Measurements from ENCODE around the gene RAB29.
"Not testable (repeated sequence)": the region's sequence is repeated elsewhere in the genome, so short reads cannot be mapped to it uniquely, and the experiment has no call there.

The RAB29 gene

GRCh38 chr1:205775015-205775716 lies at the start of gene RAB29:
RAB29 (minus strand) TSS chr1:205775482; CDS start chr1:205774956, 526 bp downstream.
- DNase-seq, result peak; percentile 87 to 91
- Histone ChIP-seq H3K9me3 (no peaks in the 10 kb centered on the region), H3K4me3 (peak within 1 kb of the TSS; percentile 71 to 79), H3K27ac (peak within 1 kb of the TSS; percentile 63 to 80), H3K27me3 (no peaks in the 10 kb centered on the region), H3K36me3 (no peaks in the 10 kb centered on the region), H3K4me1 (peaks cover 0 to 18% (median 9%) of the 10 kb centered on the region in 4 donors)
- intact Hi-C loops (cut with DNase I; ENCODE audit: low total_unique reads), result no loop called here
- no peak for TF ChIP-seq CTCF (IDR thresholded peaks at IDR 0.05)

GRCh38 chr1:205824180-205824579 lies 48.9 kb upstream of the RAB29 start:
- DNase-seq, result no peak
- TF ChIP-seq CTCF (IDR thresholded peaks at IDR 0.05), result no peak
- peaks cover 0 to 9% (median 0%) of the 10 kb centered on the region in 4 donors for H3K4me1 ChIP-seq
- no peaks in the 10 kb centered on the region for H3K27me3 ChIP-seq
- H3K36me3 ChIP-seq, result no peaks in the 10 kb centered on the region
- no peaks in the 10 kb centered on the region for H3K9me3 ChIP-seq
- H3K4me3 ChIP-seq, result no peak overlapping the region
- no peak overlapping the region for H3K27ac ChIP-seq
- intact Hi-C loops (cut with DNase I; ENCODE audit: low total_unique reads), result no loop called here

- H3K4me1 ChIP-seq; H3K27me3 ChIP-seq; H3K9me3 ChIP-seq; intact Hi-C loops (cut with DNase I; ENCODE audit: low total_unique reads); H3K27ac ChIP-seq; H3K36me3 ChIP-seq; DNase-seq; H3K4me3 ChIP-seq: not testable (repeated sequence)
Measured at GRCh38 chr1:205823260-205823659, 48.0 kb upstream of the RAB29 start.

- no peak for DNase-seq
- no peaks in the 10 kb centered on the region for H3K9me3 ChIP-seq
- intact Hi-C loops (cut with DNase I; ENCODE audit: low total_unique reads), result no loop called here
- no peak overlapping the region for H3K27ac ChIP-seq
- TF ChIP-seq CTCF (IDR thresholded peaks at IDR 0.05), result no peak
- no peak overlapping the region for H3K4me3 ChIP-seq
- H3K27me3 ChIP-seq, result no peaks in the 10 kb centered on the region
- no peaks in the 10 kb centered on the region for H3K36me3 ChIP-seq
- H3K4me1 ChIP-seq, result peaks cover 0 to 6% (median 0%) of the 10 kb centered on the region in 4 donors
Measured at GRCh38 chr1:205822397-205822796, 47.1 kb upstream of the RAB29 start.

GRCh38 chr1:205817988-205818387 lies 42.7 kb upstream of the RAB29 start:
- H3K36me3 ChIP-seq, result no peaks in the 10 kb centered on the region
- intact Hi-C loops (cut with DNase I; ENCODE audit: low total_unique reads), result loop anchor here (10.0 kb wide), 1 partner anchor 63 kb away; the partner anchor contains the start of gene NUCKS1
- H3K27me3 ChIP-seq, result no peaks in the 10 kb centered on the region
- no peak for TF ChIP-seq CTCF (IDR thresholded peaks at IDR 0.05)
- H3K9me3 ChIP-seq, result no peaks in the 10 kb centered on the region
- H3K4me3 ChIP-seq, result no peak overlapping the region
- peaks cover 0 to 8% (median 5%) of the 10 kb centered on the region in 4 donors for H3K4me1 ChIP-seq
- H3K27ac ChIP-seq, result no peak overlapping the region
- DNase-seq, result no peak

- no peaks in the 10 kb centered on the region for H3K9me3 ChIP-seq
- no peaks in the 10 kb centered on the region for H3K36me3 ChIP-seq
- no peak overlapping the region for H3K27ac ChIP-seq
- TF ChIP-seq CTCF (IDR thresholded peaks at IDR 0.05), result no peak
- intact Hi-C loops (cut with DNase I; ENCODE audit: low total_unique reads), result loop anchor here (10.0 kb wide), 1 partner anchor 63 kb away; the partner anchor contains the start of gene NUCKS1
- no peak for DNase-seq
- H3K4me1 ChIP-seq, result peaks cover 0 to 9% (median 5%) of the 10 kb centered on the region in 4 donors
- H3K4me3 ChIP-seq, result no peak overlapping the region
- no peaks in the 10 kb centered on the region for H3K27me3 ChIP-seq
Measured at GRCh38 chr1:205817364-205817763, 42.1 kb upstream of the RAB29 start.

Measured in tibial artery (tissue), 4 donors.